HCT116 (cell line): ENCODE data around the gene ELOB. TPM values are rescaled to one million over a fixed set of nuclear protein-coding genes. Genes with fewer than 3 reads are reported as not detected.

Source experiments
- ATAC-seq: fragments of 200-7000 bp; cut with Tn5 transposase; 2 replicates; pipeline ENCODE4 v1.9.1; 2020; ENCODE audit warnings: mild to moderate bottlenecking, moderate library complexity
- BruUV-seq: library from RNA; stranded (reverse); fragments of 400-500 nt; replicated peaks from 2 replicates; lab custom pipeline; 2021; lab: Mats Ljungman, UMichigan
- CTCF ChIA-PET: fragments of 300-600 bp; sonication (Branson Sonifier 250); formaldehyde crosslinking; loops from one replicate; lab custom pipeline; 2021; ENCODE audit warnings: antibody characterized with exemption; lab: Charles Lee
- POLR2A ChIA-PET: fragments of 300-600, 350-600 bp; sonication (Branson Sonifier 250); formaldehyde crosslinking; loops from one replicate; lab custom pipeline; 2021; ENCODE audit warnings: antibody characterized with exemption; lab: Charles Lee
- RAD21 ChIA-PET, 2 experiments: fragments of 300-600 bp; sonication (Branson Sonifier 250); formaldehyde crosslinking; loops; one replicate each; lab custom pipeline; 2023; ENCODE audit warnings: low total read pairs in 2 of 2; ENCODE audit not compliant: uncharacterized antibody in 2 of 2, unreplicated experiment in 2 of 2, low non-redundant PET in 1 of 2; lab: Charles Lee
- DNase-seq: peaks from one replicate; pipeline ENCODE4 v3.0.0-alpha.2; 2010; ENCODE audit warnings: low read depth, low spot score
- H2AFZ ChIP-seq: fragments of 200-600 bp; shearing (Covaris generic), sonication (generic); 2 replicates; pipeline ENCODE4 v1.6.1; 2017; ENCODE audit warnings: low read depth, mixed run types, mixed read lengths, antibody characterized with exemption, low read length; ENCODE audit not compliant: poor library complexity, severe bottlenecking
- H3K27ac ChIP-seq: 2 replicates; pipeline ENCODE4 v1.5.1; 2012; ENCODE audit warnings: low read depth, low read length
- H3K27me3 ChIP-seq: fragments of 200-600 bp; sonication (generic); 2 replicates; pipeline ENCODE4 v1.6.1; 2016; ENCODE audit warnings: mixed run types, low read length, mixed read lengths; ENCODE audit not compliant: insufficient read depth
- H3K36me3 ChIP-seq, 2 experiments: fragments of 200-500 bp in 1 of 2; fragments of 200-600 bp in 1 of 2; sonication (Bioruptor generic) in 1 of 2; sonication (generic) in 1 of 2; 2 replicates each; pipeline versions ENCODE4 v1.5.1 to v1.6.1; 2014 to 2016; ENCODE audit warnings: low read length in 2 of 2, inconsistent platforms in 1 of 2, mixed read lengths in 1 of 2, mixed run types in 1 of 2; ENCODE audit not compliant: insufficient read depth in 2 of 2, control insufficient read depth in 1 of 2
- H3K4me1 ChIP-seq, 2 experiments: fragments of 200-600 bp in 1 of 2; sonication (generic) in 1 of 2; 2 replicates each; pipeline versions ENCODE4 v1.5.1 to v1.6.1; 2012 to 2017; ENCODE audit warnings: low read length in 2 of 2, inconsistent platforms in 1 of 2, mild to moderate bottlenecking in 1 of 2, mixed read lengths in 1 of 2, mixed run types in 1 of 2, moderate library complexity in 1 of 2; ENCODE audit not compliant: insufficient read depth in 2 of 2, control insufficient read depth in 1 of 2
- H3K4me2 ChIP-seq: fragments of 200-600 bp; sonication (generic); 2 replicates; pipeline ENCODE4 v1.6.1; 2017; ENCODE audit warnings: mixed run types, low read length, mixed read lengths
- H3K4me3 ChIP-seq, 2 experiments: fragments of 200-600 bp in 1 of 2; sonication (generic) in 1 of 2; replicated peaks in 1 of 2; 2 replicates each; pipeline ENCODE4 v1.5.1; 2011 to 2016; ENCODE audit warnings: low read length in 2 of 2, control low read depth in 1 of 2, low read depth in 1 of 2, mild to moderate bottlenecking in 1 of 2, mixed read lengths in 1 of 2, mixed run types in 1 of 2
- H3K79me2 ChIP-seq: fragments of 200-600 bp; sonication (generic); 2 replicates; pipeline ENCODE4 v1.6.1; 2017; ENCODE audit warnings: mild to moderate bottlenecking, mixed run types, low read length, moderate library complexity, mixed read lengths; ENCODE audit not compliant: insufficient read depth
- H3K9ac ChIP-seq: fragments of 200-600 bp; sonication (generic); 2 replicates; pipeline ENCODE4 v1.6.1; 2016; ENCODE audit warnings: low read length, mixed read lengths
- H3K9me2 ChIP-seq: fragments of 200-600 bp; sonication (generic), shearing (Covaris generic); 2 replicates; pipeline ENCODE4 v1.6.1; 2017; ENCODE audit warnings: mixed run types, mild to moderate bottlenecking, moderate library complexity; ENCODE audit not compliant: insufficient read depth
- H3K9me3 ChIP-seq, 2 experiments: fragments of 200-500 bp in 1 of 2; fragments of 200-600 bp in 1 of 2; sonication (Bioruptor generic) in 1 of 2; sonication (generic) in 1 of 2; 2 replicates each; pipeline ENCODE4 v1.6.1; 2014 to 2017; ENCODE audit warnings: low read length in 2 of 2, mixed read lengths in 2 of 2, inconsistent platforms in 1 of 2, low read depth in 1 of 2, mild to moderate bottlenecking in 1 of 2, mixed run types in 1 of 2, moderate library complexity in 1 of 2; ENCODE audit not compliant: control insufficient read depth in 1 of 2, insufficient read depth in 1 of 2
- H4K20me1 ChIP-seq: fragments of 200-600 bp; sonication (generic), shearing (Covaris generic); 2 replicates; pipeline ENCODE4 v1.6.1; 2017; ENCODE audit warnings: mixed run types, mild to moderate bottlenecking, moderate library complexity; ENCODE audit not compliant: insufficient read depth
- ATF3 ChIP-seq: IDR thresholded peaks from 2 replicates; pipeline ENCODE4 v1.6.1; 2012
- EGR1 ChIP-seq: IDR thresholded peaks from 2 replicates; pipeline ENCODE4 v1.6.1; 2012; ENCODE audit warnings: low read depth
- ELF1 ChIP-seq: IDR thresholded peaks from 2 replicates; pipeline ENCODE4 v1.6.1; 2012; ENCODE audit warnings: low read depth, borderline replicate concordance
- JUND ChIP-seq: IDR thresholded peaks from 2 replicates; pipeline ENCODE4 v1.6.1; 2012
- YY1 ChIP-seq: IDR thresholded peaks from 2 replicates; pipeline ENCODE4 v1.6.1; 2011; ENCODE audit warnings: low read length, low read depth, moderate library complexity, mild to moderate bottlenecking; ENCODE audit not compliant: insufficient replicate concordance; ENCODE audit errors: extremely low read depth
- ZBTB33 ChIP-seq: IDR thresholded peaks from 2 replicates; pipeline ENCODE4 v1.6.1; 2011; ENCODE audit warnings: mild to moderate bottlenecking, low read length, moderate library complexity; ENCODE audit not compliant: insufficient replicate concordance; ENCODE audit errors: extremely low read depth
- ZFX ChIP-seq: fragments of 450-650 bp; IDR thresholded peaks from 2 replicates; pipeline ENCODE4 v1.6.1; 2017
- ZNF274 ChIP-seq: fragments of 200-500 bp; sonication (Bioruptor generic); IDR thresholded peaks from 2 replicates; pipeline ENCODE4 v1.6.1; 2014; ENCODE audit warnings: mild to moderate bottlenecking, low read depth, low read length, inconsistent platforms
- intact Hi-C: fragments of 100-400 bp; cut with micrococcal nuclease; formaldehyde crosslinking; loops from 2 replicates; pipeline ENCODE4 v1.10.0; 2022
- total RNA-seq: library from RNA; stranded (reverse); gene quantifications from one replicate; pipeline ENCODE4 v1.2.1, GENCODE V29; 2021; ENCODE audit not compliant: unreplicated experiment

ELOB gene
- total RNA-seq, 1 experiment from 2014 or later: 239 TPM

GRCh38 chr16:2799205-2799858, 22.3 kb upstream of the ELOB start:
- Histone ChIP-seq H2AFZ (no peak overlapping the region), H4K20me1 (no peaks in the 10 kb centered on the region), H3K4me2 (no peak overlapping the region), H3K79me2 (no peaks in the 10 kb centered on the region), H3K9me3 (peaks cover 0 to 6% of the 10 kb centered on the region in 2 experiments; a peak in 2 of 4 replicates), H3K27ac (no peak overlapping the region), H3K27me3 (no peaks in the 10 kb centered on the region), H3K4me3 (no peak overlapping the region), H3K36me3 (no peaks in the 10 kb centered on the region), H3K4me1 (peaks cover 5 to 16% of the 10 kb centered on the region in 2 experiments), H3K9ac (no peak overlapping the region), H3K9me2 (no peaks in the 10 kb centered on the region; the same call in 1 of the 2 replicates)
- no peak for DNase-seq
- ATAC-seq: 0 out of 2 replicates have a peak, but pooled peaks have one; percentile 10
- BruUV-seq: no TSS peak
- TF ChIP-seq JUND (no peak), ATF3 (no peak), ELF1 (no peak), YY1 (no peak), EGR1 (no peak), ZBTB33 (no peak), ZFX (no peak), ZNF274 (no peak)
- intact Hi-C loops: no loop called here
- RAD21 ChIA-PET: no interaction called here
- CTCF ChIA-PET: no interaction called here
- POLR2A ChIA-PET: no interaction called here
